Cardiac ventricle fibroblast (primary cell): Measurements from ENCODE around the gene FZD1. TPM values are rescaled to one million over a fixed set of nuclear protein-coding genes. Genes with fewer than 3 reads are reported as not detected.

Source experiments
- total RNA-seq: library from RNA; depleted of rRNA; stranded (reverse); fragments of >200 nt; gene quantifications from 2 replicates; pipeline ENCODE4 v1.2.3, GENCODE V29; 2015

Gene FZD1
- total RNA-seq, result 18.7 and 21.9 TPM in 2 replicates

GRCh38 chr7:91264046-91264923 is at the start of gene FZD1:
TSS of gene FZD1 (plus strand) at chr7:91264433. CDS start at chr7:91264881, 448 bp downstream.

